HT-29 (cell line): Measurements from ENCODE around the gene RSPH6A. TPM values are rescaled to one million over a fixed set of nuclear protein-coding genes. Genes with fewer than 3 reads are reported as not detected.
A peak's percentile ranks its signal among the peaks of the same experiment; 100 is the strongest.
"Not testable (repeated sequence)": the region's sequence is repeated elsewhere in the genome, so short reads cannot be mapped to it uniquely, and the experiment has no call there.

Experiments used
- DNase-seq: peaks from one replicate; pipeline ENCODE4 v3.0.0-alpha.2; 2015; ENCODE audit warnings: low spot score
- total RNA-seq: library from RNA; depleted of rRNA; stranded (reverse); fragments of >200 nt; shearing (Covaris generic); gene quantifications from 2 replicates; pipeline ENCODE4 v1.2.3, GENCODE V29; 2014; rRNA removed

Gene RSPH6A
- total RNA-seq, 1 experiment from 2014 or later: not detected

- no peak for DNase-seq
Observed at GRCh38 chr19:45766869-45767346, 48.2 kb downstream of the RSPH6A start.

- DNase-seq: no peak
Observed at GRCh38 chr19:45766296-45766868, 48.7 kb downstream of the RSPH6A start.

- peak; percentile 0 for DNase-seq
Observed at GRCh38 chr19:45765702-45766295, 49.3 kb downstream of the RSPH6A start.

DNA sequence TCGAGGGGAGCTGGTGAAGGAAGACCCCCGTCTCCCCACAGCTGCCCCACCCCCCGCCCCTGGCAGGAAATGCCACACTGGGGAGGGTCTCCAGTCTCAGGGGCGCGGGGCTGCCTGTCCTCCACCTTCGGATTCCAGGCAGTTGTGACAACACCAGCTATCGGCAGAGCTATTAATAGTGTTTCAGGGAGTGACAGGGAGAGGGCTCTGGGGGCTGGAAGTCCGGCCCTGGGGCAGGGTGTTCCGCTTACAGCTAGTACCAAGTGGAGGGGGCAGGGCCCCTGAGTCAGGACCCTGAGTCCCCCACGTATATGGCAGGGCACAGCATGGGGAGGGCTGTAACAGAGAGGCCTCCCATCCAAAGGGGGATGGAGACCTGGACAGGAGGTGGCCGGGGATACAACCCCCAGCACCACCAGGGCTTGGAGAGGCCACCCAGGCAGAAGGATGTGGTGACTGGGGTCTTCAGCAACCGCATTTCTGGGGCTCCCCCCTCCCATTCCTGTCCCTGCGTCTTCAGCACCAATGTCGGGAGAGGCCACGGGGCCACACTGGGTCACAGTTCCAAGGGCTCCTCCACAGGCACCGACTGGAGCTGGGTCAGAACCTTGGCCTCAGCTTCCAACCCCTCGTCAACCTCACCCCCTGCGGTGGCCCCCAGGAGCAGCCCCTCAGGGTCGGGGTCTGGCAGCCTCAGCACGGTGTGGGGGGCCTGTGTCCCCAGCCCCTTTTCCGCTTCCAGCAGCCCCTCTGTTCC lies 50.0 kb downstream of the RSPH6A start:
- DNase-seq: peak; percentile 0

- DNase-seq: no peak
Observed at GRCh38 chr19:45764475-45764874, 50.6 kb downstream of the RSPH6A start.

DNA sequence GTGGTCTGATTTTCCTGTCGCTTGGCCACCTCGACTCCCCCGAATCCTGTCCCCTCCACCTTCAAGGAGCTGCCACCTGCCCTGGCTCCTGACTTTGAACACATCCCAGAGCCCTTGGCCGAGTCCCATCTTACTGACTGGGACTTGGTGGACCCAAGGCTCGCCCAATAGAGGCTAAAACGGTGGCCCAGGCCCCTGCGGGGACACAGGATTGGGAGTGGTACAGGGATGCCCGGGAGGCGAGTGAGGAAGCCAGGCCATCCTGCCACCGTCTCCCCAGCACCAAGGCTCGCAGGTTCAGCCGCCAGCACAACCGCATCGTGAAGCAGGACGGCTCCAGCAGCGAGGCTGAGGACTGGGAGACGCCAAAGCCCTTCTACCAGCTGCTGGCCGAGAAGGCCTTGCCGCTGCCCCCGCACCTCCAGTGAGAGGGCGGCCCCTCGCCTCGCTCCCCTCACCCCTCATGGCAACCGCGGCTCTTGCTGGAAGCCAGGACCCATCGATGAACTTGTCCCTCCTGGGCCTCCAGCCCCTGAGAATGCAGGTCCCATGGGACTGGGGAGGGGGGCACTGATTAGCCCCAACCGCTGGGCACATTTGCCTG lies 51.3 kb downstream of the RSPH6A start:
- DNase-seq: peak; percentile 1

- DNase-seq: peak; percentile 4
Observed at GRCh38 chr19:45762870-45763631, 52.1 kb downstream of the RSPH6A start.

- DNase-seq: peak; percentile 0
Observed at GRCh38 chr19:45761714-45762113, 53.4 kb downstream of the RSPH6A start.

GRCh38 chr19:45758921-45759320 lies 56.2 kb downstream of the RSPH6A start:
- DNase-seq: no peak

GRCh38 chr19:45757695-45758094 lies 57.4 kb downstream of the RSPH6A start:
- no peak for DNase-seq

GRCh38 chr19:45754323-45754722 lies 60.8 kb downstream of the RSPH6A start:
- no peak for DNase-seq

GRCh38 chr19:45753548-45753947 lies 61.6 kb downstream of the RSPH6A start:
- peak; percentile 54 for DNase-seq

DNA sequence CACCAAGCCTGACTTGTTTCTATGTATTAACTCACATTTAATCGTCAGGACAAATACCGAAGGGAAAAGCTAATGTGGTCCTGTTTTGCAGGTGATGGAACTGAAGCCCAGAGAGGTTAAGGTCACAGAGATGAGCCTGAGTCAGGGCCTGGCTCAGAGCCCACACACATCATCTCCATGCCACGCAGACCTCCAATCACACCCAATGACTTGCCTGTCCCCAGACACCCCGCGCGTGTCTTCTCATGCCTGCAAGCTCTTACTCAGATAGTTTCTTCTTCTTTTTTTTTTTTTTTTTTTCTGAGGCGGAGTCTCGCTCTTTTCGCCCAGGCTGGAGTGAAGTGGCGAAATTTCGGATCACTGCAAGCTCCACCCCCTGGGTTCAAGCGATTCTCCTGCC lies 62.5 kb downstream of the RSPH6A start:
- no peak for DNase-seq

DNA sequence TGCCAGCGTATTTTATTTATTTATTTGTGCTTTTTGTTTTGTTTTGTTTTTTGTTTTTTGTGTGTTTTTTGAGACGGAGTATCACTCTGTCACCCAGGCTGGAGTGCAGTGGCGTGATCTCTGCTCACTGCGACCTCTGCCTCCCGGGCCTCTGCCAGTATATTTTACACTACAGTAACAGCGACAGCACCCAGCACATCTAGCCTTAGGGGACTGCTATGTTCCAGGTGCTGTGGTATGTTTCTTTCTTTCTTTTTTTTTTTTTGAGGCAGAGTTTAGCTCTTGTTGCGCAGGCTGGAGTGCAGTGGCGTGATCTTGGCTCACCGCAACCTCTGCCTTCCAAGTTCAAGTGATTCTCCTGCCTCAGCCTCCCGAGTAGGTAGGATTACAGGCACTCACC lies 63.6 kb downstream of the RSPH6A start:
- not testable (repeated sequence) for DNase-seq

GRCh38 chr19:45747513-45747912 lies 67.6 kb downstream of the RSPH6A start:
- DNase-seq: no peak

GRCh38 chr19:45746866-45747265 lies 68.2 kb downstream of the RSPH6A start:
- DNase-seq: no peak

Other genes starting within 250 kb of the RSPH6A start
- gene OPA3, start 230.5 kb downstream of the RSPH6A start, total RNA-seq: 20.5 and 23.0 TPM in 2 replicates
- gene GPR4, start 213.1 kb downstream of the RSPH6A start, total RNA-seq: not detected in 2 replicates
- 38.2 and 39.5 TPM in 2 replicates for gene EML2, start 175.9 kb downstream of the RSPH6A start, total RNA-seq
- gene GIPR, start 147.1 kb downstream of the RSPH6A start, total RNA-seq: 4.3 and 5.1 TPM in 2 replicates
- gene SNRPD2, start 123.4 kb downstream of the RSPH6A start, total RNA-seq: 802 and 867 TPM in 2 replicates
- gene QPCTL, start 122.6 kb downstream of the RSPH6A start, total RNA-seq: 34.7 and 36.4 TPM in 2 replicates
- 44.4 and 57.6 TPM in 2 replicates for gene FBXO46, start 84.4 kb downstream of the RSPH6A start, total RNA-seq
- not detected in 2 replicates for gene MEIOSIN, start 81.9 kb downstream of the RSPH6A start, total RNA-seq
- gene SIX5, start 46.1 kb downstream of the RSPH6A start, total RNA-seq: 26.8 and 28.6 TPM in 2 replicates
- gene DMPK, start 32.8 kb downstream of the RSPH6A start, total RNA-seq: 31.1 and 45.7 TPM in 2 replicates
- 102 and 108 TPM in 2 replicates for gene DMWD, start 22.5 kb downstream of the RSPH6A start, total RNA-seq
- gene SYMPK, start 47.8 kb upstream of the RSPH6A start, total RNA-seq: 114 and 117 TPM in 2 replicates
- 6.1 and 10.7 TPM in 2 replicates for gene FOXA3, start 49.0 kb upstream of the RSPH6A start, total RNA-seq
- 119 and 125 TPM in 2 replicates for gene IRF2BP1, start 70.8 kb upstream of the RSPH6A start, total RNA-seq
- 8.5 and 10.2 TPM in 2 replicates for gene MYPOP, start 87.3 kb upstream of the RSPH6A start, total RNA-seq
- gene NANOS2, start 99.5 kb upstream of the RSPH6A start, total RNA-seq: not detected in 2 replicates
- not detected in 2 replicates for gene NOVA2, start 158.6 kb upstream of the RSPH6A start, total RNA-seq
- 20.3 and 24.4 TPM in 2 replicates for gene CCDC61, start 180.2 kb upstream of the RSPH6A start, total RNA-seq
- not detected in 2 replicates for gene PGLYRP1, start 207.7 kb upstream of the RSPH6A start, total RNA-seq
- 4.2 and 6.8 TPM in 2 replicates for gene IGFL4, start 225.7 kb upstream of the RSPH6A start, total RNA-seq